SH-SY5Y (cell line): ENCODE measurements around the gene CLIP2.

Experiments used
- GATA2 ChIP-seq: IDR thresholded peaks from 2 replicates; pipeline ENCODE4 v1.6.1; 2011; ENCODE audit warnings: mild to moderate bottlenecking, low read depth, low read length
- GATA3 ChIP-seq: IDR thresholded peaks from 2 replicates; pipeline ENCODE4 v1.6.1; 2011; ENCODE audit warnings: low read depth, mild to moderate bottlenecking, low read length, moderate library complexity

The CLIP2 gene

GRCh38 chr7:74288034-74288881 lies 949 bp upstream of the CLIP2 start:
- TF ChIP-seq GATA2, result no peak
- no peak for TF ChIP-seq GATA3

- no peak for TF ChIP-seq GATA2
- no peak for TF ChIP-seq GATA3
Observed at GRCh38 chr7:74289659-74290552, 699 bp downstream of the CLIP2 start.

GRCh38 chr7:74290553-74290950 lies 1.3 kb downstream of the CLIP2 start:
- no peak for TF ChIP-seq GATA2
- TF ChIP-seq GATA3, result no peak

DNA sequence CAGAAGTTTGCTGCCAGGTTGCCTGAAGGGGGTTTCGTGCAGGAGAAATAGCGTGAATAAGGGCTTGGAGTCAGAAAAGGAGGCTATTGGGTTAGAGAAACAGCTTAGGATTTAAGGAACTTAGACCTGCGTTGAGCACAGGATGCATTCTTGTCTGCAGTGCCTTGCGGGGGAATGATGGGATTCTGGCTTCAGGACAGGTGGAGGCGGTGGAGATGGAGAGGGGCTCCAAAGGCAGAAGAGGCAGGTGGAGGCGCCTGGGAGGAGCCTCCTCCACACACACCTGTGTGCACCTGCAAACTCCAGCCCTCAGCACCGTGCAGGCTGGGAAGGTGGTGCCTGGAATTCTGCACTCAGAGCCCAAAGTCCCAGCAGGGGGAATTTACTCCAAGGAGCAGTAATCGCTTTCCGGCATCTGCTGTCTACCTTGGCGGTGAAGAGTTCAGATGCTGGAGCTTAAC lies 1.8 kb downstream of the CLIP2 start:
- TF ChIP-seq GATA2, result no peak
- no peak for TF ChIP-seq GATA3

DNA sequence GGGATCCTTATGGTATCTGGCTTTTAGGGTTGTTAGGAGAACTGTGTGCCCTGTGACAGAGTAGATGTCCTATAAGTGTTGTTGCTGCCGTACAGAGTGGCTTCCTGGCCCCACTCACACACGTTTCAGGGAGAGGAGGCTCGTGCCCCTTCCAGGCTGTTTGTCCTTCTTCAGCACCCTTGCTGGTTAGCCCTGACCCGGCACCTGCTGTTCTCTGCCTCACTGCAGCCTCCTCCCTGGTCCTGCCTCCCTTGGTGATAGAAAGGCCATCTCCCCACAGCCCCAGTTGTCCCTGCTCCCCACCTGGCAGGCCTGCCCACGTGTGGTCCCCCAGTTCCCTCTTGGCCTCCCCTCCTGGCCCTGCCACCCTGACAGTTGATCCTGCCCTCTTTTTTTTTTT lies 2.3 kb downstream of the CLIP2 start:
- TF ChIP-seq GATA2 (no peak), GATA3 (no peak)

- TF ChIP-seq GATA3 (no peak), GATA2 (no peak)
Observed at GRCh38 chr7:74292757-74293576, 3.8 kb downstream of the CLIP2 start.

GRCh38 chr7:74293577-74293908 lies 4.3 kb downstream of the CLIP2 start:
- TF ChIP-seq GATA3, result no peak
- TF ChIP-seq GATA2, result no peak

- no peak for TF ChIP-seq GATA2
- TF ChIP-seq GATA3, result no peak
Observed at GRCh38 chr7:74294191-74294998, 5.2 kb downstream of the CLIP2 start.

- TF ChIP-seq GATA3 (no peak), GATA2 (no peak)
Observed at GRCh38 chr7:74297516-74298233, 8.5 kb downstream of the CLIP2 start.

DNA sequence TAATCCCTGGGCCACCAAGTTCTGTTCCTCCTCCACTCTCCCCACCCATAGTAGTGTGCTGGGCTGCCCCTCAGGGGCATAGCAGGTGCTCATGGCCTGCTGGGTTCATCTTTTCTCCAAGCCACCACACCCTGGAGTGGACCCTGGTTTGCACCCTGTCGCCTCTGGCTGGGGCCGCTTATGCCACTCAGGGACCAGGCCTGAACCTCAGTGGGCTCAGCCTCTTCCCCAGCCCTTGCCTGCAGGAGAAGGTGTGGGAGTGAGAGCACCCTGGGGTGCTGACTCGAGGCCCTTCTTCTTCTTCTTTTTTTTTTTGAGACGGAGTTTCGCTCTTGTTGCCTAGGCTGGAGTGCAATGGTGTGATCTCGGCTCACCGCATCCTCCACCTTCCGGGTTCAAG lies 10.2 kb downstream of the CLIP2 start:
- TF ChIP-seq GATA2 (no peak), GATA3 (no peak)

GRCh38 chr7:74300926-74301325 lies 11.7 kb downstream of the CLIP2 start:
- TF ChIP-seq GATA2 (no peak), GATA3 (no peak)

GRCh38 chr7:74302745-74303221 lies 13.6 kb downstream of the CLIP2 start:
- TF ChIP-seq GATA3, result no peak
- no peak for TF ChIP-seq GATA2
